Measurements from ENCODE around the gene NTMT1.

Gene NTMT1

GRCh38 chr9:129678844-129679243 is 52.9 kb downstream of the NTMT1 start:
- no peak for DNase-seq (ENCODE audit: low spot score)

GRCh38 chr9:129679537-129679936 is 53.6 kb downstream of the NTMT1 start:
- DNase-seq (ENCODE audit: low spot score), result no peak

GRCh38 chr9:129681924-129682323 is 56.0 kb downstream of the NTMT1 start:
- DNase-seq (ENCODE audit: low spot score), result no peak

- no peak for DNase-seq (ENCODE audit: low spot score)
Measured at GRCh38 chr9:129682381-129682780, 56.4 kb downstream of the NTMT1 start.

- DNase-seq (ENCODE audit: low spot score), result no peak
Measured at GRCh38 chr9:129685220-129685932, 59.4 kb downstream of the NTMT1 start.
